ENCODE measurements around the gene PRPF6. TPM values are rescaled to one million over a fixed set of nuclear protein-coding genes. Genes with fewer than 3 reads are reported as not detected.
A peak's percentile ranks its signal among the peaks of the same experiment; 100 is the strongest.

The PRPF6 gene
- total RNA-seq, 2 donors from 2014 or later, result 42.3 to 52.1 TPM

GRCh38 chr20:63976980-63977738 lies 3.8 kb upstream of the PRPF6 start:
- ATAC-seq, result no peak
- WGBS, 2 donors, result 88 to 90% methylated on average over 7 to 18 of the region's 18 CpGs
- Histone ChIP-seq H3K9me3 (no peaks in the 10 kb centered on the region), H3K27me3 (no peaks in the 10 kb centered on the region), H3K36me3 (replicated peaks in 1 of 2; ENCODE audit: insufficient read depth in 1 of 2, low read depth in 2 of 2) (no peaks in the 10 kb centered on the region), H3K27ac (no peak overlapping the region), H3K4me3 (no peak overlapping the region), H3K4me1 (peaks cover 40% of the 10 kb centered on the region)
- no peak for DNase-seq
- TF ChIP-seq POLR2A (IDR thresholded peaks at IDR 0.05) (no peak), CTCF (IDR thresholded peaks at IDR 0.05) (no peak)
- intact Hi-C loops (cut with DNase I), result no loop called here

GRCh38 chr20:63977739-63978276 lies 3.1 kb upstream of the PRPF6 start:
- peaks cover 47% of the 10 kb centered on the region for H3K4me1 ChIP-seq
- 68% methylated on average over 16 of the region's 16 CpGs; no CpG with 5 or more reads in 1 of the 2 donors for WGBS, 2 donors

GRCh38 chr20:63978319-63979228 lies 2.4 kb upstream of the PRPF6 start:
- peak overlapping the region; percentile 57 to 93 (median 84) for H3K27ac ChIP-seq
- DNase-seq (peak; percentile 86 to 91 (median 88)), ATAC-seq (peak; percentile 65)
- TF ChIP-seq POLR2A (IDR thresholded peaks at IDR 0.05) (peak; percentile 21 to 74 (median 68)), CTCF (IDR thresholded peaks at IDR 0.05) (no peak)
- no peaks in the 10 kb centered on the region for H3K27me3 ChIP-seq
- H3K4me3 ChIP-seq, result peak overlapping the region; percentile 19 to 57
- no peaks in the 10 kb centered on the region for H3K9me3 ChIP-seq
- H3K4me1 ChIP-seq, result peaks cover 48% of the 10 kb centered on the region
- no peaks in the 10 kb centered on the region for H3K36me3 ChIP-seq (replicated peaks in 1 of 2; ENCODE audit: insufficient read depth in 1 of 2, low read depth in 2 of 2)
- intact Hi-C loops (cut with DNase I), result no loop called here
- WGBS, 2 donors, result 8% methylated on average over 50 of the region's 52 CpGs; no CpG with 5 or more reads in 1 of the 2 donors

More at GRCh38 chr20:63977739-63978276, 3.1 kb upstream of the PRPF6 start:
- Histone ChIP-seq H3K27me3 (no peaks in the 10 kb centered on the region), H3K4me3 (no peak overlapping the region), H3K36me3 (replicated peaks in 1 of 2; ENCODE audit: insufficient read depth in 1 of 2, low read depth in 2 of 2) (no peaks in the 10 kb centered on the region), H3K27ac (peak overlapping the region in 2 of 4 donors; percentile 88 to 93), H3K9me3 (no peaks in the 10 kb centered on the region)
- intact Hi-C loops (cut with DNase I), result no loop called here
- DNase-seq, result peak in 2 of 4 donors; percentile 16 to 39
- TF ChIP-seq CTCF (IDR thresholded peaks at IDR 0.05) (no peak), POLR2A (IDR thresholded peaks at IDR 0.05) (no peak)
- ATAC-seq, result no peak

- H3K36me3 ChIP-seq (replicated peaks in 1 of 2; ENCODE audit: insufficient read depth in 1 of 2, low read depth in 2 of 2), result no peaks in the 10 kb centered on the region
- peak overlapping the region; percentile 57 to 93 (median 84) for H3K27ac ChIP-seq
- no peaks in the 10 kb centered on the region for H3K27me3 ChIP-seq
- H3K9me3 ChIP-seq, result no peaks in the 10 kb centered on the region
- TF ChIP-seq CTCF (IDR thresholded peaks at IDR 0.05), result no peak
- TF ChIP-seq POLR2A (IDR thresholded peaks at IDR 0.05), result no peak
- peaks cover 42% of the 10 kb centered on the region for H3K4me1 ChIP-seq
- intact Hi-C loops (cut with DNase I), result no loop called here
- H3K4me3 ChIP-seq, result peak overlapping the region; percentile 19 to 57
- WGBS, 2 donors, result 0% methylated on average over 43 of the region's 47 CpGs; no CpG with 5 or more reads in 1 of the 2 donors
- DNase-seq (no peak), ATAC-seq (no peak)
Measured at GRCh38 chr20:63979229-63979556, 1.7 kb upstream of the PRPF6 start.

Measured in body of pancreas (tissue), 4 donors.